Fibroblast of the conjunctiva (primary cell): ENCODE data around the gene KAZN.

Source experiments
- DNase-seq: peaks from one replicate; pipeline ENCODE4 v3.0.0-alpha.2; 2010; ENCODE audit warnings: low read depth

KAZN gene

DNA sequence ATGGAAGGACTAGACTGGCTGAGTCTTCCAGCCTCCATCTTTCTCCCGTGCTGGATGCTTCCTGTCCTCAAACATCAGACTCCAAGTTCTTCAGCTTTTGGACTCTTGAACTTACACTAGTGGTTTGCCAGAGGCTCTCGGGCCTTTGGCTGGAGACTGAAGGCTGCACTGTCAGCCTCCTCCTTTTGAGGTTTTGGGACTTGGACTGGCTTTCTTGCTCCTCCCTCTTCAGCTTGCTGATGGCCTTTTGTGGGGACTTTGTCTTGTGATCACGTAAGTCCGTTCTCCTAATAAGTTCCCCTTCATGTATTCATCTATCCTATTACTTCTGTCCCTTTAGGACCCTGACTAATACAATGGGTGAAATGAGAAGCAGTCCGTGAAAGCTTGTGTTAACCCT, 196.4 kb downstream of the KAZN start:
- no peak for DNase-seq

DNA sequence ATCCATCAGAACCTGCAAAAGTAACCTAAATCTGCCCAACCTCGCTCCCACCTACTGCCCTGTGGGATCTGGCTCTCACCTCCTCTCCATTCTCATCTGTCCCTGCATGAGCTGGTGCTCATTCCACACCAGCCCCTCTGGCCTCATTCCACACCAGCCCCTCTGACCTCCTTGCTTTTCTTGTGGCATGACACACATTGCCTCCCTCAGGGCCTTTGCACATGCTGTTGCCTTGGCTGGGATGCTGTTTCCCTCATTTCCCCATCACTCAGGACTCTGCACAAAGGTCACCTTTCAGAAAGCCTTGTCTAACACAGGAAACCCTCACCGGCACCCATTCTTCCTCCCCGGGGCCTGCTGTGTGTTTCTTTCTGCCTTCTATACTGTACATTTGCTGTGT, 197.1 kb downstream of the KAZN start:
- no peak for DNase-seq

DNA sequence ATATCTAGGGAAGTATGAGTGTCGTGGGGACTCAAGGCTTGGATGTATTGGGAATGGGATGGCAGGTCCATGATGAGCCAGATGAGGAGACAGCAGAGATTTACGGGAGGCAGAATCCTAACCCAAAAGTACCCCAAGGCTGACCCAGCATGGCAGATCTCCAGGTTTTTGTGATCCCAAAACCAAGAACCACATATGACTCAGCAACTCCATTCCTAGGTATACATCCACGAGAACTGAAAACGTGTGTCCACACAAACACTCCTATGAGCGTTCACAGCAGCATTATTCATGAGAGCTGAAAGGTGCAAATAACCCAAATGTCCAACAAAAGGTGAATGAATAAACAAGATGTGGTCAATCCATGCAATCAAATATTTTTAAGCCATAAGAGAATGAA, 201.5 kb downstream of the KAZN start:
- no peak for DNase-seq

DNA sequence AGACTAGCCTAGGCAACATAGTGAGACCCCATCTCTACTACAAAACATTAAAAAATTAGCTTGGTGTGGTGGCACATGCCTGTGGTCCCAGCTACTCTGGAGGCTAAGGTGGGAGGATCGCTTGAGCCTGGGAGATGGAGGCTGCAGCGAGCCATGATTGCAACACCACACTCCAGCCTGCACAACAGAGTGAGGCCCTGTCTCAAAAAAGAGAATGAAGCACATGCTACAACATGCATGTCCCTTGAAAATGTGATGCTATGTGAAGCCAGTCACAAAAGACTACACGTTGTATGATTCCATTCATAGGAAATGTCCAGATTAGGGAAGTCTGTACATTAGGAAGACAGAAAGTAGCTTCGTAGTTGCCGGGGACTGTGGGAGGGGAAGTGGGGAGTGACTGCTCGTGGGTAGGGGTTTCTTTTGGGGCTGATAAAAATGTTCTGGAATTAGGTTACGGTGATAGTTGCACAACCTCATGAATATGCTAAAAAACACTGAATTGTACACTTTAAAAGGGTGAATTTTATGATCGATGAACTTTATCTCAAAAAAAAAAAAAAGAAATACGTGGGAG, 202.1 kb downstream of the KAZN start:
- no peak for DNase-seq

DNA sequence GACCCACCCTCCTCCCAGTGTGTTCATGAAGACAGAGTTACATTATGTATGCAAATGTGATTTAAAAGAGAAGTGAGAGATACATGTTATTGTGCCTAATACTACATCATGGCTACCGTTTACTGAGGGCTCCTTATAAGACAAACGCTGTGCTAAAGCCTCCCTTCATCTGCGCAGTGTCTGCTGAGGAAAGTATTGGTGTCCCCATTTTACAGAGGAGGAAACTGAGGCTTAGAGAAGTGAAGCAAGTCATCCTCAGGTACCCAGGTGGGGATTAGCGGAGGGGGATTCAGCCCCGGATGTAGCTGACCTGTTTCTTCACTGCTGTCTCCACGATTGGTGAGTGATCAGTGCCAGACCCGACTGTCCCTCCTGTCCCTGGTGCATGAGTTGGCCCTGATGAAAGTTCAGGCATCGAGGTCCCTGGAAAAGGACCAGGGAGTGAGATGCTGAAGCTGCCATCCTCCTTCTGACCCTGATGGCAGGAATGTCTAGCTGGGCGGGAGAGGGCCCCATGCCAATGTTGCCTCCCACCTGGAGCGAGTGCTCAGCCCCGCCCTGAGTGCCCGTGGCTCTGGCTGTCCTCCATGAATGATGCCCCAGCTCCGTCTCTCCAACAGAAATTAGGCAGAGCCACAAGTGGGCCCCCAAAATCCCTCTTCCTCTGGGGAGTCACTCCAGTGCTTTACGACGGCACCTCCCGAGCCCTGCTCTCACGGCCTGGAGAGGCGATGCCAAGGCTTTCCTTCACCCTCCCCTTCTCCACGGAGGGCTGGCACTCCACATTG, 204.7 kb downstream of the KAZN start:
- DNase-seq: no peak

GRCh38 chr1:14804626-14805025, 206.1 kb downstream of the KAZN start:
- no peak for DNase-seq

DNA sequence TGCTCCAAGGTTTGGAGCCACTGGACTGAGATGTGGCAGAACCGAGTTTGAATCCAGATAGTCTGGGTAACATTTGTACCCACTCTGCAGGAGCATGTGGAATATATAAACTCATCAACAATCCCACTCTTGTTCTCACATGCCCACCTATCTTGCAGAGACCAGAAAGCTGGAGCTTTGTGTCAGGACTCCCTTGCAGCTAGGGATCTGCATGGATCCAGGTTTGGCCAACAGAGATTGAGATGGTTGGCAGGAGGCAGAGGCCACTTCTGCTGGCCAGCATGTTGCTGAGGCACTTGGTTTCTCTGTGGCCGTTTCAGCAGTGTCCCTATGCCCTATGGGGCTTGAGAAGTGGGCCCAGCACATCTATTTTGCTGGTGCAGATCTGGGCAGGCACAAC, 208.3 kb downstream of the KAZN start:
- DNase-seq: no peak

DNA sequence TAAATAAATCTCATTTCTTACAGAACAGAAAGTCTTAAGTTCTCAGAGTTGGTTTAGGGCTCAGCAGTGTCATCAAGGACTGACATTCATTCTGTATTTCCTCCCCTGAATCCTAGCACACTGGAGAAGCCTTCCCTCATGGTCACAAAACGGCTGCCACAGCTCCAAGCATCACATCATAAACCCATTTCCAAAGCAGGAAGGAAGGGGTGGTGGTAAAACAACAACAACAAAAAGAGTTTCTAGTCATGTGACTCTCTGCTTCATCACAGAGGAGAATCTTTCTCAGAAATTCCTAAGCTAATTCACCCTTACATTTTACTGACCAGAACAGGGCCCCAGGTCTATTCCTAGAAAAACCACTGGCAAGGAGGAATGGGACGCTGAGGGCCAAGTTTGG, 210.3 kb downstream of the KAZN start:
- no peak for DNase-seq

DNA sequence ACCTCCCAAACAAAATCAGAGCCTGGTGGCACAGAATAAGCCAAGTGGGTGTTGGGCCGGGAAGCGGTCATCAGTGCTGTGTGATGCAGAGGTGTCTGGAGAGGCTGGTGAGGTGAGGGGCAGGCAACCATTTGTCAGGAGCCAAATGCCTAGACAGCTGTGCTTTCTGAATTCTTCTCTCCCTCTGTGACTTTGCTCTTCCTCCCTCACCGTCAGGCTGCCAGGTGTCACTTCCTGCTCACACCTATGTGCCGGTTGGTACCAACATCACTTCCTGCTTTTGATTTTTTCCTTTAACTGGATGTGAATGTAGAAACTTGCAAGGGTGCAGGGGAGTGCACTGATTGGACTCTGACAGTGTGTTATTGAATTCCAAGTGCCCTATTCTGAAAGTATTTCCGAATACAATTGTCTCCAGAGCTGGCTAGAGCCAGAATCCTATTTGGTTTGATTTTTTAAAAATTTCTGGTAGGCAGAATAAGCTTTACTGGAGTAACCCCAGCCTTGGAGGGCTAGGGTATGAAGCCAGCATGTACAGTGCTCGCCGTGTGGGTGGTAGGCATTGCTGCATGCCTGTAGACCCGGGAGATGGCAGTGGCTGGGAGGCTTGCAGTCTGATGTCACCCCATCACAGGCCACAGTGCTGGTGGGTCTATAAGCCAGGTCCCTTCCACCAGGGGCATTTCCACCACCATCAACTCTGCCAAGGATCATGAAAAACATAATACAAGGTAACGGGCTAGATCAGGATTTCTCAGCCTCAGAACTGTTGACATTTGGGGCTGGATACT, 210.9 kb downstream of the KAZN start:
- no peak for DNase-seq

DNA sequence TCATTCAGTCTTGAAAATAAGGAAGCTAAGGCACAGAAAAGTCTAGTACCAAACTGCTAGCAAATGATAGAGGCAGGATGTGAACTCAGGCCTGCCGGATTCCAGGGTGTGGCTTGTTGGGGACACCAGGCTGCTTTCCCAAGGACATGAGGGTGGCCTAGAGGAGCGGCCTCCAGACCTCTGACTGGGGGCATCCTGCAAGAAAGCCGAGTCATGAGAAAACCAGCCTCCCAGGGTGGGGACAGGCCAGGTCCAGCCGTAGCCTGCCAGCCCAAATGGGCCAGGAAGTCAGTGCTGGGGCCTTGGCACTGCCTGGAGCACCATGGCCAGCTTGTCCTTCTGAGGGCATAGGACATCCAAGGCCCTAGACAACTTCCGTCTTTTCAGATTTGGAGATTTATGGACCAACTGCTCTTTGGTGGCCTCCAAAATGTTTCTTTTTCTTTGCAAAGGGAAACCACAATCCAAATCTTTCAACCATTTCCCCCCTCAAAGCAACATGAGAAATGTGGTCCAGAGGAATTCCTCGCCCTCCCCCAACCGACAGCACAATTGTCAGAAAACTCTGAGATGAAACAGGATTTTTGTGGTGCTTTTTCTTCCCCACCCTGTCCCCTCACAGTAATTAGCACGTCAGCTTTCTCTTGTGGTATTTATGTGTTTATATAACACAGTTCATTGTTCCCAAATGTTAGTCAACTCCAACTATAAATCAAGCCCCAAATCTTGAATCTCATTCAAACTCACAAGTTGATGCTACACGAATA, 212.3 kb downstream of the KAZN start:
- no peak for DNase-seq

- DNase-seq: no peak
Observed at GRCh38 chr1:14811573-14811972, 213.1 kb downstream of the KAZN start.

DNA sequence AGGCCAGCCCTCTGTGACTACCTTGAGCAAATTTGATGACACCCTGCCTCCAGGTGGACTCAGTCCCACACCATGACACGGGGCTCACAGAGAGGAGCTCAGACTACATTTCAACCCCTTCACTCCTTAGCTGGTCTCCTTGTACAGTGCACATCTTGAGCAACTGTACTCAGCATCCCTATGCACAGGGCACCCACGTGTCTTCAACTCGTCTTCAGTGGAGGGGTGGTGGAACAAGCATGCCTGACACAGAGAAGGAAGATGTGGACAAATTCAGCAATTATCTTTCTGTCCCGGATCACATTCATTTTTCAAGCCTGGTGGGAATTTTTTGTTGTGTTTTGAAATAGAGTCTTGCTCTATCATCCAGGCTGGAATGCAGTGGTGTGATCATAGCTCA, 213.7 kb downstream of the KAZN start:
- DNase-seq: no peak

DNA sequence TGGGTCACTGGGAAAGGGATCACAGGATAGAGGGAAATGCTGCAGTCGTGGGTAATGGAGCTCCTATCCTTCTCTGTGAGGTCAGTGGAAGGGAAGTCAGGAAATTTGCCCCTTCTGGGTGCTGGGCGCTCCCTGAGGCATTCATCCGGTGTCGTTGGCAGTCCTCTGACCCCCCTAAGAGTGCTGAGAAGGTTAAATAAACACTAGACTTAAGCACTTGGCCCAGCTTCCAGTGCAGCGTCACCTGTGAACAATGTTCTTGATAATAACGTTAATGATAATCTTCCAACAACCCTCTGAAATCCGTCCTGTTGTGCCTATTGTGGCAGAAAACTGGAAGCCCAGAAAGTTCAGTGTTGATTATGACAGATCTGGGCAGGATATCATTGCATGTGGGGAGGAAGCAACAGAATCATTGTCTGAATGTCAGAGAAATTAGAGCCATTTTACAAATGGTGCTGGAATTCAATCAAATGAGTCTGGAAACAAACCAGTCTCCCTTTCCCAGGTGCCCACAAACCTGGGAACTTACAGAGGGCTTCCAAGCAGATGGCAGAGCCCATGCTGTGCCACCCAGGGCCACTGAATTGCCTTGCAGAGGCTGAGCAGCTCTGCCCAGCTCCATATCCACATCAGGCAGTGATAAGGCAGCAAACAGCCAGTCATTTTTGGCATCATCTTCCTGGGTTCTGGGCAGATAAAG, 216.8 kb downstream of the KAZN start:
- DNase-seq: no peak

DNA sequence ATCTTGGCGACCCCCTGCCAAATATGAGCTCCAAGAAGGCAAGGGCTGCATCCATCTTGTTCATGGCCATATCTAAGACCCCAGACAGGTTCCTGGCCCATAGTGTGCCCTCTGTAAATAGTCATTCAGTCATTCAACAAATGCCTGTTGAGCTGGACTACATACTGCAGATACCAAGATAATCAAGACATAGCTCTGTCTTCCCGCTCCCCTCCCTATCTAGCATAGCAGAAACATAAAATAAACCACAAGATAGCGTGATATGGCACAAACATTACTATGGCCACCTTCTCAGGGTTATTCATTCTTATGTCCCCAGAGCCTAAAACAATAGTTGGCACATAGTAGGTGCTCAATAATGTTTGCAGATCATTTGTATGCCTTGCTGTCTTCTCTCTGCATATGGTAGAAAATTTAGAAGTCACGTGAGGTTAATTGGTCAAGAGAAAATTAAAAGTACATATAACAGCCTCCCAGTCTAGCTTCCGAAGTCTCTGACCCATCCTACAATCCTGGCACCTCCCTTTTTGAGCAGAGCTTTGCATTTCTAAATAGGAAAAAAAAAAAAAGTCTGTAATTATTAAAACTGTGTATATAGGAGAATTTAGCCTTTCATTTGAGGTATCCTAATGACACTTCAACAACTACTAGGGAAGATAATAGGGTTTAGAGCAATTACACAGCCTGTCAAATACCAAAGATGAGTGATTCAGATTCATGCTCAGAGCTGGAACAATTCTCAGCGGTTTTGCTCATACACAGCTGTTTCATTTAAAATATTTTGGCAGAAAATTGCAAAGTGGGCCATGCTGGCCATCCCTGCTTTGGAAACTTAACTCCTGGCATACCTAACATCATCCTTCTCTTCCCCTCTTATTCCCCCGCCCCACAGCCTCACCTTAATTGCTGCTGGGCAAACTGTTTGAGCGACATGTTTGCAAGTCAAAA, 219.0 kb downstream of the KAZN start:
- DNase-seq: no peak

GRCh38 chr1:14820295-14821085, 222.0 kb downstream of the KAZN start:
- DNase-seq: no peak

- no peak for DNase-seq
Observed at GRCh38 chr1:14822493-14822892, 224.0 kb downstream of the KAZN start.

DNA sequence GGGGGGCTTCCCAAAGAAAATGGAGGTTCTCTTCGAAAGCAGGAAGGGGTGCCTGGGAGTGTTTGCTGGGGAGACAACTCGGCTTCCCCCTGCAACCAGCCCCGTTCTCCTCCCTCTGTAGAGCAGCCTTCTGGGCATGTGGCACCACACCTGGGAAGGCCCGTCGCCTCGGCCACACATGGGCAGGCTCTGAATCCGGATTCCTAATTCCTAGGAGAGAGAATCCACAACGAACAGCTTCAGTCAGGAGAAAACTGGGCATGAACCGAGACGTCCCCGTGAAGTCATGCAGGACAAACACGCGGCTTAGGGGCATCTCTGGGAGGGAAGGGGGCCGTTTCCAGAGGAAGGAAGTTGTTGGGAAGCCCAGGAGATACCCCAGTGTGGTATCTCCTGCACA, 224.5 kb downstream of the KAZN start:
- DNase-seq: no peak

GRCh38 chr1:14824314-14824915, 225.9 kb downstream of the KAZN start:
- DNase-seq: no peak

DNA sequence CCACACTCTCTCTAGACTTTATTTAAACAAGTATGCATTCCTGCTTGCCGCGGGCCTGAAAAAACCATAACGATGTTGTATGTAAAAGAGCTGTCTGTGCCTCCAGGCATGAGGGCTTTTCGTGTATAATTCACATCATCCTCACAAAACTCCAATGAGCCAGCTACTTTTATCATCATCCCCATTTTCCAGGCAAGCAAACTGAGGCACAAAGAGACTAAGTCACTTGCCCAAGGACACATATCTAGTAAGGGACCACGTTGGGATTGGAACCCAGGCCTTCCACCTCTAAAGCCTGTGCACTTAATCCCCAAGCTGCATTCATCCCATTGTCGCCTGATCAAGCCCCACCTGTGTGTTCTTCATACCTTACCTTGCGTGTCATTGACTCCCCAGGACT, 226.9 kb downstream of the KAZN start:
- DNase-seq: no peak
